CD4-positive, alpha-beta T cell treated with Interferon gamma for 1 hour (primary cell): Measurements from ENCODE around the gene PLIN4.

ENCODE experiments used
- DNase-seq: peaks from one replicate; pipeline ENCODE4 v3.0.0-alpha.2; 2020

The PLIN4 gene

GRCh38 chr19:4524808-4525562 is 6.7 kb upstream of the PLIN4 start:
- DNase-seq, result peak; percentile 55

- DNase-seq, result no peak
Measured at GRCh38 chr19:4523306-4524110, 5.2 kb upstream of the PLIN4 start.

- no peak for DNase-seq
Measured at GRCh38 chr19:4522291-4523002, 4.2 kb upstream of the PLIN4 start.

GRCh38 chr19:4521888-4522242 is 3.6 kb upstream of the PLIN4 start:
- no peak for DNase-seq

- no peak for DNase-seq
Measured at GRCh38 chr19:4521170-4521887, 3.0 kb upstream of the PLIN4 start.

GRCh38 chr19:4519521-4520277 is 1.4 kb upstream of the PLIN4 start:
- DNase-seq, result no peak

GRCh38 chr19:4519172-4519496 is 848 bp upstream of the PLIN4 start:
- no peak for DNase-seq

- DNase-seq, result no peak
Measured at GRCh38 chr19:4517451-4518057, 732 bp downstream of the PLIN4 start.

GRCh38 chr19:4516939-4517300 is 1.4 kb downstream of the PLIN4 start:
- no peak for DNase-seq

- DNase-seq, result no peak
Measured at GRCh38 chr19:4516199-4516938, 1.9 kb downstream of the PLIN4 start.

- no peak for DNase-seq
Measured at GRCh38 chr19:4515732-4516131, 2.6 kb downstream of the PLIN4 start.

- no peak for DNase-seq
Measured at GRCh38 chr19:4513248-4513647, 5.0 kb downstream of the PLIN4 start.

- no peak for DNase-seq
Measured at GRCh38 chr19:4512070-4512469, 6.2 kb downstream of the PLIN4 start.

GRCh38 chr19:4511300-4512054 is 6.8 kb downstream of the PLIN4 start:
- no peak for DNase-seq

- no peak for DNase-seq
Measured at GRCh38 chr19:4510435-4511255, 7.6 kb downstream of the PLIN4 start.

GRCh38 chr19:4508698-4509097 is 9.6 kb downstream of the PLIN4 start:
- no peak for DNase-seq

- no peak for DNase-seq
Measured at GRCh38 chr19:4507804-4508203, 10.5 kb downstream of the PLIN4 start.

- no peak for DNase-seq
Measured at GRCh38 chr19:4507150-4507452, 11.2 kb downstream of the PLIN4 start.

- DNase-seq, result no peak
Measured at GRCh38 chr19:4506449-4507149, 11.7 kb downstream of the PLIN4 start.
